ENCODE data around the gene KCNH4. TPM values are rescaled to one million over a fixed set of nuclear protein-coding genes. Genes with fewer than 3 reads are reported as not detected.

Gene KCNH4
- polyA plus RNA-seq, 1 donor from 2014 or later = 0.56 TPM

DNA sequence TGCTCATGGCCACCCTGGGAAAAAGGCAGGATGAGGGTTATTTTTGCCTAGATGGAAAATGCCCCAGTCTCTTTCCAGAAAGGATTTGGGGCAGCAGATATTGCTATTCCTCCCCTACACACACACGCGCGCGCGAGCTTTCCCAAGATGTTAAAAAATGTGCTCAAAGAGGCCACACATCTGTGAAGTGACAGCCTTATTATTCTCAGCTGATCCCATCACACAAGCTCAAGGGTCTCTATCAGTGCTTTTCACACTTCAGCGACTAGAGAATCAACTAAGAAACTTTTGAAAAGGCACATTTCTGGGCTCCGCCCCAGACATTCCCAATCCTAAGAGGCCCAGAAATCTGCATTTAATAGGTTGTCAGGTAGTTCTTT is 20.4 kb downstream of the KCNH4 start:
- H3K27me3 ChIP-seq (ENCODE audit: insufficient read depth, low read depth, low read length) = no peaks in the 10 kb centered on the region
- H4K20me1 ChIP-seq (ENCODE audit: insufficient read depth) = no peaks in the 10 kb centered on the region
- H3K27ac ChIP-seq (ENCODE audit: low read length) = no peak overlapping the region
- H3K36me3 ChIP-seq (ENCODE audit: insufficient read depth, low read length) = no peaks in the 10 kb centered on the region
- no peaks in the 10 kb centered on the region for H3K79me2 ChIP-seq (replicated peaks; ENCODE audit: insufficient read depth, low read length)
- no peak overlapping the region for H3K4me2 ChIP-seq (ENCODE audit: low read length)
- TF ChIP-seq POLR2AphosphoS5 (IDR thresholded peaks at IDR 0.05) = no peak
- TF ChIP-seq, protein P1, sequence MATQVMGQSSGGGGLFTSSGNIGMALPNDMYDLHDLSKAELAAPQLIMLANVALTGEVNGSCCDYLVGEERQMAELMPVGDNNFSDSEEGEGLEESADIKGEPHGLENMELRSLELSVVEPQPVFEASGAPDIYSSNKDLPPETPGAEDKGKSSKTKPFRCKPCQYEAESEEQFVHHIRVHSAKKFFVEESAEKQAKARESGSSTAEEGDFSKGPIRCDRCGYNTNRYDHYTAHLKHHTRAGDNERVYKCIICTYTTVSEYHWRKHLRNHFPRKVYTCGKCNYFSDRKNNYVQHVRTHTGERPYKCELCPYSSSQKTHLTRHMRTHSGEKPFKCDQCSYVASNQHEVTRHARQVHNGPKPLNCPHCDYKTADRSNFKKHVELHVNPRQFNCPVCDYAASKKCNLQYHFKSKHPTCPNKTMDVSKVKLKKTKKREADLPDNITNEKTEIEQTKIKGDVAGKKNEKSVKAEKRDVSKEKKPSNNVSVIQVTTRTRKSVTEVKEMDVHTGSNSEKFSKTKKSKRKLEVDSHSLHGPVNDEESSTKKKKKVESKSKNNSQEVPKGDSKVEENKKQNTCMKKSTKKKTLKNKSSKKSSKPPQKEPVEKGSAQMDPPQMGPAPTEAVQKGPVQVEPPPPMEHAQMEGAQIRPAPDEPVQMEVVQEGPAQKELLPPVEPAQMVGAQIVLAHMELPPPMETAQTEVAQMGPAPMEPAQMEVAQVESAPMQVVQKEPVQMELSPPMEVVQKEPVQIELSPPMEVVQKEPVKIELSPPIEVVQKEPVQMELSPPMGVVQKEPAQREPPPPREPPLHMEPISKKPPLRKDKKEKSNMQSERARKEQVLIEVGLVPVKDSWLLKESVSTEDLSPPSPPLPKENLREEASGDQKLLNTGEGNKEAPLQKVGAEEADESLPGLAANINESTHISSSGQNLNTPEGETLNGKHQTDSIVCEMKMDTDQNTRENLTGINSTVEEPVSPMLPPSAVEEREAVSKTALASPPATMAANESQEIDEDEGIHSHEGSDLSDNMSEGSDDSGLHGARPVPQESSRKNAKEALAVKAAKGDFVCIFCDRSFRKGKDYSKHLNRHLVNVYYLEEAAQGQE (IDR thresholded peaks at IDR 0.05; ENCODE audit: borderline replicate concordance) = no peak
- no peak for TF ChIP-seq TAF1 (IDR thresholded peaks at IDR 0.05; ENCODE audit: low read depth)
- TF ChIP-seq MXI1 (conservative IDR thresholded peaks at IDR 0.05; ENCODE audit: poor library complexity, severe bottlenecking) = no peak
- no peak for TF ChIP-seq EZH2 (IDR thresholded peaks at IDR 0.05; ENCODE audit: borderline replicate concordance, insufficient read depth, low read length, poor library complexity, severe bottlenecking)
- TF ChIP-seq CTCF (IDR thresholded peaks at IDR 0.05; ENCODE audit: poor library complexity, severe bottlenecking) = no peak
- no peak for TF ChIP-seq SMC3 (conservative IDR thresholded peaks at IDR 0.05; ENCODE audit: poor library complexity)
- TF ChIP-seq RAD21 (conservative IDR thresholded peaks at IDR 0.05) = no peak
- no peak for TF ChIP-seq EP300 (conservative IDR thresholded peaks at IDR 0.05; ENCODE audit: poor library complexity, severe bottlenecking)
- H3F3A ChIP-seq (ENCODE audit: insufficient read depth, low read length, poor library complexity, severe bottlenecking) = no peaks in the 10 kb centered on the region
- H3K9me3 ChIP-seq (ENCODE audit: low read length) = no peaks in the 10 kb centered on the region
- H3K9ac ChIP-seq (ENCODE audit: low read length) = no peak overlapping the region
- H3K9me2 ChIP-seq (ENCODE audit: insufficient read depth, low read length) = no peaks in the 10 kb centered on the region
- H2AFZ ChIP-seq (ENCODE audit: low read depth, low read length) = no peak overlapping the region
- no peak overlapping the region for H3K4me3 ChIP-seq (ENCODE audit: low read length)

DNA sequence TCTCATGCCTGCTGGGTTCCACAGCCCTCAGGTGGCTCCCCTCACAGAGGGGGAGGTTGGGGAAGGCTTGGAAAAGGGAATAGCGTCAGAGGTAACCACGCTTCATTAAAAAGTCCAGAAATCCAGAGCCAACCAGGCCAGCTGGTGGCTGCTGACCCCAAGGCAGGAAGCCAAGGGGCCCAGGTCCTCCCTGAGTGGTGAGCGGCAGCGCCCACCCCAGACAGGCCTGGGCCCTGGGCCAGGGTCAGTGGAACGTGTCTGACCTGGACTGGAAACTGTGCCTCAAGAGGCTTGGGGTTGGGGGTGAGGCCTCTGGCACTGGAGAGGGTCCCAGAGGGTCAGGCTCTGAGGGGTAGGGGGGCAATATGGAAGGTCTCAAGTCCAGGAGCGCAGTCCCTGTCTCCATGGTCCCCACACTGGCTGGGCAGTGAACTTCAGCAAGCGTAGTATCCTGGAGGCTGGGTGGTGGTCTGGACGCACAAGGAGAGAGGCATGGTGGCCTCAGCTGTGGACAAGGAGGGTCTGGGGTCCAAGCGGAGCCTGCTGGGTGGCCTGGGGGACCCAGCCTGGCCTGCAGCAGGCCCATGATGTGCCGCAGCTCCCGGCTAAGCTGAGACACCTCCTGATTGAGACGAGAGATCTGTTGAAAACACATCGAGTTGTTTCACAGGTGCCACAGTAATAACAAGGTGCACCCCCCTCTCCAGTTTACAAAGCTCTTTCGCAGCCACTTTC is 21.0 kb downstream of the KCNH4 start:
- no peak overlapping the region for H3K27ac ChIP-seq (ENCODE audit: low read length)
- H3K9me2 ChIP-seq (ENCODE audit: insufficient read depth, low read length) = no peaks in the 10 kb centered on the region
- H4K20me1 ChIP-seq (ENCODE audit: insufficient read depth) = no peaks in the 10 kb centered on the region
- no peak overlapping the region for H3K4me3 ChIP-seq (ENCODE audit: low read length)
- no peak overlapping the region for H3K4me2 ChIP-seq (ENCODE audit: low read length)
- no peak overlapping the region for H3K9ac ChIP-seq (ENCODE audit: low read length)
- no peaks in the 10 kb centered on the region for H3K9me3 ChIP-seq (ENCODE audit: low read length)
- no peak for TF ChIP-seq CTCF (IDR thresholded peaks at IDR 0.05; ENCODE audit: poor library complexity, severe bottlenecking)
- TF ChIP-seq RAD21 (conservative IDR thresholded peaks at IDR 0.05) = no peak
- TF ChIP-seq EP300 (conservative IDR thresholded peaks at IDR 0.05; ENCODE audit: poor library complexity, severe bottlenecking) = no peak
- no peak for TF ChIP-seq EZH2 (IDR thresholded peaks at IDR 0.05; ENCODE audit: borderline replicate concordance, insufficient read depth, low read length, poor library complexity, severe bottlenecking)
- H3K27me3 ChIP-seq (ENCODE audit: insufficient read depth, low read depth, low read length) = no peaks in the 10 kb centered on the region
- H2AFZ ChIP-seq (ENCODE audit: low read depth, low read length) = no peak overlapping the region
- no peaks in the 10 kb centered on the region for H3K79me2 ChIP-seq (replicated peaks; ENCODE audit: insufficient read depth, low read length)
- H3K36me3 ChIP-seq (ENCODE audit: insufficient read depth, low read length) = no peaks in the 10 kb centered on the region
- H3F3A ChIP-seq (ENCODE audit: insufficient read depth, low read length, poor library complexity, severe bottlenecking) = no peaks in the 10 kb centered on the region

Measured in neural cell (in vitro differentiated cells).